ENCODE measurements around the gene FXN.

DNA sequence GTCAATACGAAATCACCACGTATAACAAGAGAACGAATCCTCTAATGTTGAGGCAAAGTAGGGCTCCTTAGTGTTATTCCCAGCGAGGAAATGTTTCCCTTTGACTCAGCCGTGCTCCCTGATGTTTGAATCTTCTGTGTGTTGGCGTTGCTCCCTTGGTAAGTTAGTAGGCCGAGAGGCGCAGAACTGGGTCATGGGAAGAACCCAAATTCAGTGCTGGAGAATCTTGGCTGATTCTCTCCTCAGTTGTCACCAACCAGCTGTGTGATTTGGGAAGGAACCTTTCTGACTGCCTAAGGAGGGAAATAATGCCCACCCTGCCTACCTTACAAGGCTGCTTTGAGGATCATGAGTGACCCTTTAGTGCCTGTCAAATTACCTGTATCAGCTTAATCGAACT lies 44.1 kb upstream of the FXN start:
- TF ChIP-seq, protein P1, sequence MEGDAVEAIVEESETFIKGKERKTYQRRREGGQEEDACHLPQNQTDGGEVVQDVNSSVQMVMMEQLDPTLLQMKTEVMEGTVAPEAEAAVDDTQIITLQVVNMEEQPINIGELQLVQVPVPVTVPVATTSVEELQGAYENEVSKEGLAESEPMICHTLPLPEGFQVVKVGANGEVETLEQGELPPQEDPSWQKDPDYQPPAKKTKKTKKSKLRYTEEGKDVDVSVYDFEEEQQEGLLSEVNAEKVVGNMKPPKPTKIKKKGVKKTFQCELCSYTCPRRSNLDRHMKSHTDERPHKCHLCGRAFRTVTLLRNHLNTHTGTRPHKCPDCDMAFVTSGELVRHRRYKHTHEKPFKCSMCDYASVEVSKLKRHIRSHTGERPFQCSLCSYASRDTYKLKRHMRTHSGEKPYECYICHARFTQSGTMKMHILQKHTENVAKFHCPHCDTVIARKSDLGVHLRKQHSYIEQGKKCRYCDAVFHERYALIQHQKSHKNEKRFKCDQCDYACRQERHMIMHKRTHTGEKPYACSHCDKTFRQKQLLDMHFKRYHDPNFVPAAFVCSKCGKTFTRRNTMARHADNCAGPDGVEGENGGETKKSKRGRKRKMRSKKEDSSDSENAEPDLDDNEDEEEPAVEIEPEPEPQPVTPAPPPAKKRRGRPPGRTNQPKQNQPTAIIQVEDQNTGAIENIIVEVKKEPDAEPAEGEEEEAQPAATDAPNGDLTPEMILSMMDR (IDR thresholded peaks at IDR 0.05; ENCODE audit: extremely low read depth in 1 of 2, insufficient read depth in 1 of 2, low read depth in 1 of 2, low read length in 2 of 2) = no peak
- TF ChIP-seq POLR2A (IDR thresholded peaks at IDR 0.05; ENCODE audit: low read depth, low read length) = no peak
- TF ChIP-seq EZH2 (IDR thresholded peaks at IDR 0.05; ENCODE audit: borderline replicate concordance, low read depth, low read length, severe bottlenecking) = no peak
- TF ChIP-seq POLR2AphosphoS5 (IDR thresholded peaks at IDR 0.05; ENCODE audit: insufficient read depth, low read depth, low read length) = no peak
- TF ChIP-seq, protein P2, sequence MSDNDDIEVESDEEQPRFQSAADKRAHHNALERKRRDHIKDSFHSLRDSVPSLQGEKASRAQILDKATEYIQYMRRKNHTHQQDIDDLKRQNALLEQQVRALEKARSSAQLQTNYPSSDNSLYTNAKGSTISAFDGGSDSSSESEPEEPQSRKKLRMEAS (IDR thresholded peaks at IDR 0.05; ENCODE audit: insufficient read depth, insufficient read length) = no peak
- TF ChIP-seq GATA2 (IDR thresholded peaks at IDR 0.05; ENCODE audit: insufficient read depth, insufficient read length, low read depth, low read length) = no peak
- no peak for TF ChIP-seq FOS (IDR thresholded peaks at IDR 0.05; ENCODE audit: borderline replicate concordance, insufficient read depth, low read length)
- no peak for TF ChIP-seq MYC (IDR thresholded peaks at IDR 0.05; ENCODE audit: low read depth, low read length)
